GM10266 (cell line): ENCODE measurements around the gene EPHB3.
"Not testable (repeated sequence)": the region's sequence is repeated elsewhere in the genome, so short reads cannot be mapped to it uniquely, and the experiment has no call there.

Source experiments
- DNase-seq: peaks from one replicate; pipeline ENCODE4 v3.0.0; 2012; ENCODE audit errors: extremely low spot score
- TF ChIP-seq, protein P1 (sequence below): IDR thresholded peaks from 2 replicates; pipeline ENCODE4 v1.5.1; 2012; ENCODE audit warnings: mild to moderate bottlenecking, low read depth; ENCODE audit not compliant: control insufficient read depth, insufficient read depth; ENCODE audit errors: missing control alignments

Gene EPHB3

DNA sequence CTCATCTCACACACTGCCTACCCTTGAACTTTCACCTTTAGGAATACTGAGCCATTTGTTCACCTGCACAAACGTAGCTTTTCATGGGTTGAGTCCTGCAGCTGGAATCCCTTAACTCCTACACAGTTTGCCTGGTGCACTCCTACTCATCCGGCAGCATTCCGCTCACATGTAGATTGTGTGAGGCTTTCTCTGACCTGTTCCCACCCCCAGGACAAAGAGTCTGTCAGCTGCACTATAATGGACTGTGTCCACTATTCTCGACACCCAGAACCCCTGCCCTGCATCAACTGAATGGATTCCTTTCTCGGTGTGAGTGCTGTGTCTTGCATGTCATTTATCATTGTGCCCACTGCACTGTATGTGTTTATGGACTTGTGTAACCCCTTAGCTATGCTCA, 54.9 kb downstream of the EPHB3 start:
- no peak for DNase-seq
- TF ChIP-seq, protein P1, sequence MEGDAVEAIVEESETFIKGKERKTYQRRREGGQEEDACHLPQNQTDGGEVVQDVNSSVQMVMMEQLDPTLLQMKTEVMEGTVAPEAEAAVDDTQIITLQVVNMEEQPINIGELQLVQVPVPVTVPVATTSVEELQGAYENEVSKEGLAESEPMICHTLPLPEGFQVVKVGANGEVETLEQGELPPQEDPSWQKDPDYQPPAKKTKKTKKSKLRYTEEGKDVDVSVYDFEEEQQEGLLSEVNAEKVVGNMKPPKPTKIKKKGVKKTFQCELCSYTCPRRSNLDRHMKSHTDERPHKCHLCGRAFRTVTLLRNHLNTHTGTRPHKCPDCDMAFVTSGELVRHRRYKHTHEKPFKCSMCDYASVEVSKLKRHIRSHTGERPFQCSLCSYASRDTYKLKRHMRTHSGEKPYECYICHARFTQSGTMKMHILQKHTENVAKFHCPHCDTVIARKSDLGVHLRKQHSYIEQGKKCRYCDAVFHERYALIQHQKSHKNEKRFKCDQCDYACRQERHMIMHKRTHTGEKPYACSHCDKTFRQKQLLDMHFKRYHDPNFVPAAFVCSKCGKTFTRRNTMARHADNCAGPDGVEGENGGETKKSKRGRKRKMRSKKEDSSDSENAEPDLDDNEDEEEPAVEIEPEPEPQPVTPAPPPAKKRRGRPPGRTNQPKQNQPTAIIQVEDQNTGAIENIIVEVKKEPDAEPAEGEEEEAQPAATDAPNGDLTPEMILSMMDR: no peak

GRCh38 chr3:184617306-184617705, 55.7 kb downstream of the EPHB3 start:
- DNase-seq: not testable (repeated sequence)

GRCh38 chr3:184618811-184619210, 57.2 kb downstream of the EPHB3 start:
- no peak for DNase-seq
- TF ChIP-seq, protein P1: no peak

- TF ChIP-seq, protein P1: no peak
Measured at GRCh38 chr3:184619369-184619768, 57.8 kb downstream of the EPHB3 start.

GRCh38 chr3:184619787-184620430, 58.3 kb downstream of the EPHB3 start:
- TF ChIP-seq, protein P1: no peak
- no peak for DNase-seq

More at GRCh38 chr3:184619369-184619768, 57.8 kb downstream of the EPHB3 start:
- no peak for DNase-seq

DNA sequence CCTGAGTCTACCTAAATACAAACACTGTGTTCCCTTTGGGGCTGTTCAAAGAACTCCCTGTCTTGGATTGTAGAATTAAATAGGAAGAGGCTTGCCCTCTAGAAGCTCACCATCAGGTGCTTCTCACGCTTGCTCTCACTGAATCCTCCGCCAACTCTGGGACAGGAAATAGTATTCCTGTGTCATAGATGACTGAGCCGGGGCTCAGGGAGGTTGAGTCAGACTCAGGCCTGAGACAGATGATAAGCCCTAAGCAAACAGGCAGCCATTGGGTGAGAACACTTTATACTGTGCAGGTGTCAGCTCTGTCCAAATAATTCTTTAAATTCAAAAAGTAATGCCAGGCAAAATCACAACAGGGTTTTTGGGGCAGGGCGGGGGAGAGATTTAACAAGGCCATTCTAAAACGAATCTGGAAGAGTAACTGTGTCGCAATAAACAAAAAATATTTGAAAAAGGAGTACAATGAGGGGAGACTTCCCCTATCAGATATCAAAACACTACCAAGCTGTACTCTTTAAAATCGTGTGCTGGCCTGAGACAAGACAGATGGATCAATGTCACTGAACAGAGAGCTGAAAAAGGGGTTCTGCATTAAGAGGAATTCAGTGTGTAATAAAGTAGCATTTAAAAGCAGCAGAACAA, 59.0 kb downstream of the EPHB3 start:
- no peak for DNase-seq
- TF ChIP-seq, protein P1: no peak

GRCh38 chr3:184622156-184622555, 60.6 kb downstream of the EPHB3 start:
- DNase-seq: not testable (repeated sequence)

DNA sequence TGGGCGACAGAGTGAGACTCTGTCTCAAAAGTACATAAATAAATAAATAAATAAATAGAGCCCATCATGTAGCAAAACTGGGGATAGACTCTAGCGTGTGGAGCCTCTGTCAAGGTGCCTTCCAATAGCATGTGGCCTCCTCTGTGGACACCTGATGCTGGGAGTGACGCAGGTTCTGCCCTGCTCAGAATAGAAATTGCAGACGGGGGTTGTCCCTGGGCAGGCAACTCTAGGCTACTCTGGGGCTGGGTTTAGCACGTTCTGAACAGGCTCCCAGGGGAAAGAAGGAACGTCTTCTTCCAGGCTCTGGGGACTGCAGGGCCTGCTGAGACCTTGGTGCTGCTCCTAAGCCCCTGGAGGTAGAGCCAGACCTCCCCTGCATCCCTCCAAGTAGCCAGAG, 65.3 kb downstream of the EPHB3 start:
- DNase-seq: no peak
- TF ChIP-seq, protein P1: no peak
